ENCODE results near the gene ATP23.

Gene ATP23

GRCh38 chr12:57954768-57955167, 13.4 kb downstream of the ATP23 start:
- ChIA-PET POLR2A (no interaction called here), CTCF (no interaction called here)
- H3K4me3 ChIP-seq (ENCODE audit: low read depth, low read length) = no peak overlapping the region
- no peak for TF ChIP-seq CTCF (IDR thresholded peaks at IDR 0.05; ENCODE audit: insufficient read depth, low read length, missing control alignments)
- DNase-seq (ENCODE audit: low read depth, low spot score) = no peak

- TF ChIP-seq CTCF (IDR thresholded peaks at IDR 0.05; ENCODE audit: insufficient read depth, low read length, missing control alignments) = no peak
- POLR2A ChIA-PET = no interaction called here
- DNase-seq (ENCODE audit: low read depth, low spot score) = no peak
- H3K4me3 ChIP-seq (ENCODE audit: low read depth, low read length) = no peak overlapping the region
- CTCF ChIA-PET = no interaction called here
Observed at GRCh38 chr12:57958061-57958657, 16.8 kb downstream of the ATP23 start.

- POLR2A ChIA-PET = no interaction called here
- TF ChIP-seq CTCF (IDR thresholded peaks at IDR 0.05; ENCODE audit: insufficient read depth, low read length, missing control alignments) = no peak
- CTCF ChIA-PET = no interaction called here
- no peak overlapping the region for H3K4me3 ChIP-seq (ENCODE audit: low read depth, low read length)
- no peak for DNase-seq (ENCODE audit: low read depth, low spot score)
Observed at GRCh38 chr12:57964421-57964820, 23.1 kb downstream of the ATP23 start.

- TF ChIP-seq CTCF (IDR thresholded peaks at IDR 0.05; ENCODE audit: insufficient read depth, low read length, missing control alignments) = no peak
- DNase-seq (ENCODE audit: low read depth, low spot score) = no peak
- POLR2A ChIA-PET = no interaction called here
- CTCF ChIA-PET = no interaction called here
- H3K4me3 ChIP-seq (ENCODE audit: low read depth, low read length) = no peak overlapping the region
Observed at GRCh38 chr12:57965766-57966165, 24.4 kb downstream of the ATP23 start.

- ChIA-PET POLR2A (no interaction called here), CTCF (no interaction called here)
Observed at GRCh38 chr12:57966536-57966935, 25.2 kb downstream of the ATP23 start.

More at GRCh38 chr12:57966536-57966935, 25.2 kb downstream of the ATP23 start:
- H3K4me3 ChIP-seq (ENCODE audit: low read depth, low read length) = no peak overlapping the region
- no peak for TF ChIP-seq CTCF (IDR thresholded peaks at IDR 0.05; ENCODE audit: insufficient read depth, low read length, missing control alignments)
- no peak for DNase-seq (ENCODE audit: low read depth, low spot score)

Measured in AG04449 (cell line).